Spinal cord (tissue), 10 donors: ENCODE results near the gene NEDD4L. TPM values are rescaled to one million over a fixed set of nuclear protein-coding genes. Genes with fewer than 3 reads are reported as not detected.

ENCODE experiments used
- DNase-seq, 6 donors: peaks; one replicate each; pipeline versions ENCODE4 v3.0.0 to v3.0.0-alpha.2; 2013 to 2015; ENCODE audit warnings: low spot score in 6 of 6, low read depth in 4 of 6
- H3K27ac ChIP-seq: one replicate; pipeline ENCODE4 v1.5.1; 2013; ENCODE audit warnings: low read depth, low read length, control low read depth
- H3K27me3 ChIP-seq: one replicate; pipeline ENCODE4 v1.6.1; 2013; ENCODE audit warnings: low read length; ENCODE audit not compliant: control insufficient read depth, insufficient read depth
- H3K36me3 ChIP-seq: one replicate; pipeline ENCODE4 v1.6.1; 2013; ENCODE audit warnings: low read length; ENCODE audit not compliant: control insufficient read depth, insufficient read depth
- H3K4me1 ChIP-seq: one replicate; pipeline ENCODE4 v1.6.1; 2013; ENCODE audit warnings: low read length; ENCODE audit not compliant: control insufficient read depth, insufficient read depth
- H3K4me3 ChIP-seq: one replicate; pipeline ENCODE4 v1.5.1; 2013; ENCODE audit warnings: low read depth, low read length, control low read depth
- H3K9me3 ChIP-seq: one replicate; pipeline ENCODE4 v1.6.1; 2013; ENCODE audit warnings: low read length; ENCODE audit not compliant: control insufficient read depth, insufficient read depth
- WGBS: methylation state at CpG from one replicate; pipeline ENCODE4 v1.1.5; 2013; ENCODE audit warnings: missing lambda C conversion rate; ENCODE audit not compliant: insufficient coverage; 5-methylcytosine and 5-hydroxymethylcytosine counted together
- polyA plus RNA-seq, 2 donors: library from polyadenylated mRNA; unstranded; fragments of 120-200 nt; gene quantifications; one replicate each; pipeline ENCODE4 v1.2.1, GENCODE V29; 2013; ENCODE audit not compliant: insufficient read length in 2 of 2
- total RNA-seq, 2 donors: library from RNA; depleted of rRNA in 1 of 2; stranded (reverse); fragments of 120-200 nt in 1 of 2; fragments of >200 nt in 1 of 2; gene quantifications; one replicate each; pipeline versions ENCODE4 v1.2.3 to v1.2.4, GENCODE V29; 2013 to 2014
- donor health status: healthy.

Gene NEDD4L
- total and polyA plus RNA-seq, 4 donors, result 33.8 to 51.7 (median 49.7) TPM

GRCh38 chr18:58078889-58079573 is 35.0 kb downstream of the NEDD4L start:
- H3K4me3 ChIP-seq, result no peak overlapping the region
- no peak for DNase-seq
- no peaks in the 10 kb centered on the region for H3K4me1 ChIP-seq
- no peaks in the 10 kb centered on the region for H3K27me3 ChIP-seq
- H3K27ac ChIP-seq, result no peak overlapping the region
- H3K9me3 ChIP-seq, result no peaks in the 10 kb centered on the region
- 94% methylated on average over 3 of the region's 11 CpGs for WGBS
- H3K36me3 ChIP-seq, result no peaks in the 10 kb centered on the region

GRCh38 chr18:58080451-58080850 is 36.4 kb downstream of the NEDD4L start:
- 75% methylated on average over 3 of the region's 3 CpGs for WGBS
- Histone ChIP-seq H3K36me3 (no peaks in the 10 kb centered on the region), H3K4me3 (no peak overlapping the region), H3K27me3 (no peaks in the 10 kb centered on the region), H3K27ac (no peak overlapping the region), H3K9me3 (no peaks in the 10 kb centered on the region), H3K4me1 (no peaks in the 10 kb centered on the region)
- DNase-seq, result peak in 1 of 6 donors; percentile 47

- no peaks in the 10 kb centered on the region for H3K36me3 ChIP-seq
- DNase-seq, result no peak
- H3K4me1 ChIP-seq, result no peaks in the 10 kb centered on the region
- H3K27ac ChIP-seq, result no peak overlapping the region
- no peaks in the 10 kb centered on the region for H3K9me3 ChIP-seq
- no peak overlapping the region for H3K4me3 ChIP-seq
- 74% methylated on average over 5 of the region's 6 CpGs for WGBS
- H3K27me3 ChIP-seq, result no peaks in the 10 kb centered on the region
These were observed 44.1 kb downstream of the NEDD4L start for GRCh38 chr18:58087928-58088690.

GRCh38 chr18:58088691-58089065 is 44.7 kb downstream of the NEDD4L start:
- whole genome bisulfite sequencing, result 100% methylated on average over 1 of the region's 4 CpGs
- H3K27ac ChIP-seq, result no peak overlapping the region
- no peaks in the 10 kb centered on the region for H3K9me3 ChIP-seq
- no peak for DNase-seq
- no peak overlapping the region for H3K4me3 ChIP-seq
- no peaks in the 10 kb centered on the region for H3K27me3 ChIP-seq
- no peaks in the 10 kb centered on the region for H3K36me3 ChIP-seq
- no peaks in the 10 kb centered on the region for H3K4me1 ChIP-seq

GRCh38 chr18:58091099-58091611 is 47.1 kb downstream of the NEDD4L start:
- H3K9me3 ChIP-seq, result no peaks in the 10 kb centered on the region
- no peak overlapping the region for H3K27ac ChIP-seq
- peaks cover 3% of the 10 kb centered on the region for H3K36me3 ChIP-seq
- H3K4me1 ChIP-seq, result no peaks in the 10 kb centered on the region
- no peaks in the 10 kb centered on the region for H3K27me3 ChIP-seq
- H3K4me3 ChIP-seq, result no peak overlapping the region
- WGBS, result 87% methylated on average over 2 of the region's 2 CpGs
- DNase-seq, result no peak

- H3K27me3 ChIP-seq, result peaks cover 3% of the 10 kb centered on the region
- DNase-seq, result no peak
- no peaks in the 10 kb centered on the region for H3K9me3 ChIP-seq
- no peak overlapping the region for H3K4me3 ChIP-seq
- WGBS, result no CpG with 5 or more reads among the region's 7 CpGs
- peaks cover 8% of the 10 kb centered on the region for H3K4me1 ChIP-seq
- peaks cover 3% of the 10 kb centered on the region for H3K36me3 ChIP-seq
- no peak overlapping the region for H3K27ac ChIP-seq
These were observed 49.3 kb downstream of the NEDD4L start for GRCh38 chr18:58093311-58093803.

- no peak overlapping the region for H3K4me3 ChIP-seq
- H3K36me3 ChIP-seq, result peaks cover 3% of the 10 kb centered on the region
- no peak overlapping the region for H3K27ac ChIP-seq
- no peak for DNase-seq
- H3K27me3 ChIP-seq, result peaks cover 4% of the 10 kb centered on the region
- peaks cover 8% of the 10 kb centered on the region for H3K4me1 ChIP-seq
- H3K9me3 ChIP-seq, result no peaks in the 10 kb centered on the region
- 71% methylated on average over 8 of the region's 8 CpGs for WGBS
These were observed 51.2 kb downstream of the NEDD4L start for GRCh38 chr18:58095222-58095621.

- DNase-seq, result no peak
- Histone ChIP-seq H3K9me3 (no peaks in the 10 kb centered on the region), H3K27me3 (peaks cover 5% of the 10 kb centered on the region), H3K27ac (no peak overlapping the region), H3K4me3 (no peak overlapping the region), H3K36me3 (peaks cover 3% of the 10 kb centered on the region), H3K4me1 (peaks cover 9% of the 10 kb centered on the region)
- 100% methylated on average over 1 of the region's 2 CpGs for WGBS
These were observed 51.6 kb downstream of the NEDD4L start for GRCh38 chr18:58095655-58096054.

- Histone ChIP-seq H3K36me3 (peaks cover 3% of the 10 kb centered on the region), H3K27me3 (peaks cover 5% of the 10 kb centered on the region), H3K9me3 (no peaks in the 10 kb centered on the region), H3K27ac (no peak overlapping the region), H3K4me1 (peaks cover 14% of the 10 kb centered on the region), H3K4me3 (no peak overlapping the region)
- WGBS, result no CpG with 5 or more reads among the region's 1 CpG
- DNase-seq, result no peak
These were observed 52.6 kb downstream of the NEDD4L start for GRCh38 chr18:58096658-58097057.
